Testis (tissue), 3 donors: Measurements from ENCODE around the gene RNF224. TPM values are rescaled to one million over a fixed set of nuclear protein-coding genes. Genes with fewer than 3 reads are reported as not detected.
A peak's percentile ranks its signal among the peaks of the same experiment; 100 is the strongest.

ENCODE experiments used
- DNase-seq: peaks from one replicate; pipeline ENCODE4 v3.0.0-alpha.2; 2019
- H3K27ac ChIP-seq, 2 donors: fragments of 200-600 bp; sonication (generic); one replicate each; pipeline ENCODE4 v1.5.1; 2019
- H3K27me3 ChIP-seq: fragments of 200-600 bp; sonication (generic); one replicate; pipeline ENCODE4 v1.5.1; 2019
- H3K36me3 ChIP-seq: fragments of 200-600 bp; sonication (generic); one replicate; pipeline ENCODE4 v1.5.1; 2017; ENCODE audit warnings: low read depth; ENCODE audit errors: missing control alignments
- H3K4me1 ChIP-seq: fragments of 200-600 bp; sonication (generic); one replicate; pipeline ENCODE4 v1.5.1; 2019
- H3K4me3 ChIP-seq, 2 donors: fragments of 200-600 bp; sonication (generic); one replicate each; pipeline ENCODE4 v1.5.1; 2017 to 2019
- H3K9me3 ChIP-seq: fragments of 200-600 bp; sonication (generic); one replicate; pipeline ENCODE4 v1.5.1; 2017
- POLR2A ChIP-seq: fragments of 450-650 bp; IDR thresholded peaks from one replicate; pipeline ENCODE4 v1.6.1; 2017; ENCODE audit warnings: antibody characterized with exemption, mild to moderate bottlenecking, moderate library complexity
- WGBS, 2 donors: methylation state at CpG; one replicate each; pipeline ENCODE4 v1.1.5; 2018; 5-methylcytosine and 5-hydroxymethylcytosine counted together
- intact Hi-C: fragments of 100-400 bp; cut with DNase I; formaldehyde crosslinking; loops from one replicate; pipeline ENCODE4 v1.15.1; 2023; ENCODE audit warnings: low total_unique reads
- polyA plus RNA-seq: library from polyadenylated mRNA; stranded (reverse); fragments of 350-450 nt; fragmentation: Illumina TruSeq; extraction: RNeasy Lipid Tissue Mini Kit (QIAGEN cat#74804); gene quantifications from one replicate; pipeline ENCODE4 v1.2.3, GENCODE V29; 2014; ENCODE audit warnings: low read depth, low replicate concordance; ENCODE audit not compliant: insufficient read depth
- total RNA-seq, 2 donors: library from RNA; depleted of rRNA; stranded (reverse); fragments of >200 nt; gene quantifications; one replicate each; pipeline ENCODE4 v1.2.3, GENCODE V29; 2016
- TF ChIP-seq, protein P1 (sequence below), 3 experiments: fragments of 450-650 bp in 2 of 3; fragments of 200-600 bp in 1 of 3; sonication (generic) in 1 of 3; IDR thresholded peaks; one replicate each; pipeline ENCODE4 v1.5.1; 2016 to 2019; ENCODE audit warnings: antibody characterized with exemption in 3 of 3, mild to moderate bottlenecking in 2 of 3, moderate library complexity in 1 of 3

RNF224 gene
- total and polyA plus RNA-seq, 3 donors from 2014 or later, result 0.17 to 0.71 (median 0.37) TPM

DNA sequence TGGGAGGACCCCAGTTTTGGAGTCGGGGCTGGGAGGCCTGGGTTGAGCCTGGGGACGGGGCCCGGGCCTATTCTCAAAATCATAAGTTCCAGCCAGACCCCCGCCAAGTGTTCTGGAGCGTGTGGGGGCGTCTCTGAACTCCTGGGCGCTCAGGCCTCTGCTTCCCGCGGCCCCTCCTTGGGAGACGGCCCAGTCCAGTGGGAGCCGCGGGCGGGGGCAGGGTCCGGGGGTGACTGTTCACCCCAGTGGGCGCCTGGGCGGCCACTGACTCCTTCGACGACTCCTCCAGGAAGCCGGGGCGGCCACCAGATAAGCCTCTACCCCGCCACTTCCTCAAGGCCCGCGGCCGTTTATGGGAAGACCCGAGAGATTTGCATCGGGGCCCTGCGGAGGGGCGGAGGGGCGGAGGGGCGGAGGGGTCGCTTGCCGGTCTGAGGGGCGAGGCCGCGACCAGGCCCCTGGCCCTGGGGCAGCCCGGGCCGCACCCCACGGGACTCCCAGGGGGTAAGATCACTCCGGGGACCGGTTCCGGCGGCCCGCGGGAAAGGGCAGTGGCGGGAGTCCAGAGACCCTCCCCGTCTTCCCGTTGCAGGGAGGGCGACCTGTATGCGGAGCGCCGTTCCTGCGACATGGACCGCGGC, 50.9 kb downstream of the RNF224 start:
- Histone ChIP-seq H3K36me3 (no peaks in the 10 kb centered on the region), H3K4me3 (peak overlapping the region; percentile 40 to 59), H3K27ac (peak overlapping the region; percentile 78 to 89), H3K4me1 (peaks cover 12% of the 10 kb centered on the region), H3K27me3 (no peaks in the 10 kb centered on the region), H3K9me3 (no peaks in the 10 kb centered on the region)
- WGBS, 2 donors, result 11 to 20% methylated on average over 3 to 44 of the region's 54 CpGs
- no peak for TF ChIP-seq POLR2A
- TF ChIP-seq, protein P1, sequence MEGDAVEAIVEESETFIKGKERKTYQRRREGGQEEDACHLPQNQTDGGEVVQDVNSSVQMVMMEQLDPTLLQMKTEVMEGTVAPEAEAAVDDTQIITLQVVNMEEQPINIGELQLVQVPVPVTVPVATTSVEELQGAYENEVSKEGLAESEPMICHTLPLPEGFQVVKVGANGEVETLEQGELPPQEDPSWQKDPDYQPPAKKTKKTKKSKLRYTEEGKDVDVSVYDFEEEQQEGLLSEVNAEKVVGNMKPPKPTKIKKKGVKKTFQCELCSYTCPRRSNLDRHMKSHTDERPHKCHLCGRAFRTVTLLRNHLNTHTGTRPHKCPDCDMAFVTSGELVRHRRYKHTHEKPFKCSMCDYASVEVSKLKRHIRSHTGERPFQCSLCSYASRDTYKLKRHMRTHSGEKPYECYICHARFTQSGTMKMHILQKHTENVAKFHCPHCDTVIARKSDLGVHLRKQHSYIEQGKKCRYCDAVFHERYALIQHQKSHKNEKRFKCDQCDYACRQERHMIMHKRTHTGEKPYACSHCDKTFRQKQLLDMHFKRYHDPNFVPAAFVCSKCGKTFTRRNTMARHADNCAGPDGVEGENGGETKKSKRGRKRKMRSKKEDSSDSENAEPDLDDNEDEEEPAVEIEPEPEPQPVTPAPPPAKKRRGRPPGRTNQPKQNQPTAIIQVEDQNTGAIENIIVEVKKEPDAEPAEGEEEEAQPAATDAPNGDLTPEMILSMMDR (IDR thresholded peaks at IDR 0.05), result no peak
- DNase-seq, result no peak
- intact Hi-C loops, result no loop called here

Other genes with a start within 250 kb of the RNF224 start
Only the 30 nearest of the 32 such genes appear.
- gene PAXX, start 235.1 kb upstream of the RNF224 start, total RNA-seq, result 10 to 100 TPM; 47.8 to 56.6 TPM
- gene PAXX, start 235.1 kb upstream of the RNF224 start, polyA plus RNA-seq, result 25.9 TPM
- 1 to 10 TPM; 1.8 to 1.9 TPM for gene CLIC3, start 230.9 kb upstream of the RNF224 start, total RNA-seq
- 2.8 TPM for gene CLIC3, start 230.9 kb upstream of the RNF224 start, polyA plus RNA-seq
- 10 to 100 TPM; 56.0 to 65.5 TPM for gene ABCA2, start 199.3 kb upstream of the RNF224 start, total RNA-seq
- gene ABCA2, start 199.3 kb upstream of the RNF224 start, polyA plus RNA-seq, result 33.6 TPM
- gene FUT7, start 195.4 kb upstream of the RNF224 start, total RNA-seq, result under 1 TPM; 0.06 to 0.24 TPM
- gene FUT7, start 195.4 kb upstream of the RNF224 start, polyA plus RNA-seq, result 0.24 TPM
- gene NPDC1, start 181.3 kb upstream of the RNF224 start, total RNA-seq, result 100 to 1,000 TPM in 1 of 2 donors, 10 to 100 TPM in 1; 75.9 to 103 TPM
- gene NPDC1, start 181.3 kb upstream of the RNF224 start, polyA plus RNA-seq, result 47.7 TPM
- 1 to 10 TPM; 5.7 to 9.6 TPM for gene ENTPD2, start 173.4 kb upstream of the RNF224 start, total RNA-seq
- 8.5 TPM for gene ENTPD2, start 173.4 kb upstream of the RNF224 start, polyA plus RNA-seq
- gene SAPCD2, start 156.9 kb upstream of the RNF224 start, total RNA-seq, result 1 to 10 TPM; 1.4 to 1.7 TPM
- 0.78 TPM for gene SAPCD2, start 156.9 kb upstream of the RNF224 start, polyA plus RNA-seq
- gene UAP1L1, start 150.0 kb upstream of the RNF224 start, total RNA-seq, result 10 to 100 TPM in 1 of 2 donors, 1 to 10 TPM in 1; 7.2 to 10.1 TPM
- gene UAP1L1, start 150.0 kb upstream of the RNF224 start, polyA plus RNA-seq, result 6.9 TPM
- 100 to 1,000 TPM; 122 to 124 TPM for gene MAN1B1, start 140.5 kb upstream of the RNF224 start, total RNA-seq
- 62.2 TPM for gene MAN1B1, start 140.5 kb upstream of the RNF224 start, polyA plus RNA-seq
- gene DPP7, start 112.8 kb upstream of the RNF224 start, total RNA-seq, result 100 to 1,000 TPM; 207 to 215 TPM
- gene DPP7, start 112.8 kb upstream of the RNF224 start, polyA plus RNA-seq, result 242 TPM
- gene GRIN1, start 88.3 kb upstream of the RNF224 start, total RNA-seq, result 1 to 10 TPM; 1.5 to 3.8 TPM
- gene GRIN1, start 88.3 kb upstream of the RNF224 start, polyA plus RNA-seq, result 0.79 TPM
- 1 to 10 TPM; 2.4 to 5.1 TPM for gene LRRC26, start 57.5 kb upstream of the RNF224 start, total RNA-seq
- not detected for gene LRRC26, start 57.5 kb upstream of the RNF224 start, polyA plus RNA-seq
- gene TMEM210, start 55.4 kb upstream of the RNF224 start, total RNA-seq, result 10 to 100 TPM; 19.8 to 37.9 TPM
- gene TMEM210, start 55.4 kb upstream of the RNF224 start, polyA plus RNA-seq, result 83.2 TPM
- 10 to 100 TPM; 91.0 to 98.5 TPM for gene ANAPC2, start 38.9 kb upstream of the RNF224 start, total RNA-seq
- 80.6 TPM for gene ANAPC2, start 38.9 kb upstream of the RNF224 start, polyA plus RNA-seq
- 100 to 1,000 TPM; 134 to 137 TPM for gene SSNA1, start 38.8 kb upstream of the RNF224 start, total RNA-seq
- gene SSNA1, start 38.8 kb upstream of the RNF224 start, polyA plus RNA-seq, result 211 TPM
- gene TPRN, start 26.8 kb upstream of the RNF224 start, total RNA-seq, result 10 to 100 TPM; 25.9 to 35.2 TPM
- gene TPRN, start 26.8 kb upstream of the RNF224 start, polyA plus RNA-seq, result 17.2 TPM
- gene TMEM203, start 21.9 kb upstream of the RNF224 start, total RNA-seq, result 10 to 100 TPM; 48.0 to 51.2 TPM
- 36.3 TPM for gene TMEM203, start 21.9 kb upstream of the RNF224 start, polyA plus RNA-seq
- gene NDOR1, start 21.8 kb upstream of the RNF224 start, total RNA-seq, result 10 to 100 TPM; 27.5 to 29.1 TPM
- gene NDOR1, start 21.8 kb upstream of the RNF224 start, polyA plus RNA-seq, result 21.9 TPM
- 1 to 10 TPM; 3.0 to 4.1 TPM for gene RNF208, start 5.3 kb upstream of the RNF224 start, total RNA-seq
- gene RNF208, start 5.3 kb upstream of the RNF224 start, polyA plus RNA-seq, result 7.7 TPM
- 1 to 10 TPM; 3.7 to 5.6 TPM for gene CYSRT1, start 2.3 kb upstream of the RNF224 start, total RNA-seq
- 3.0 TPM for gene CYSRT1, start 2.3 kb upstream of the RNF224 start, polyA plus RNA-seq
- gene SLC34A3, start 3.4 kb downstream of the RNF224 start, total RNA-seq, result under 1 TPM; 0.24 to 0.25 TPM
- 0.15 TPM for gene SLC34A3, start 3.4 kb downstream of the RNF224 start, polyA plus RNA-seq
- 100 to 1,000 TPM; 856 to 940 TPM for gene TUBB4B, start 13.8 kb downstream of the RNF224 start, total RNA-seq
- 1,777 TPM for gene TUBB4B, start 13.8 kb downstream of the RNF224 start, polyA plus RNA-seq
- gene STPG3, start 23.8 kb downstream of the RNF224 start, total RNA-seq, result 10 to 100 TPM; 14.6 to 34.1 TPM
- gene STPG3, start 23.8 kb downstream of the RNF224 start, polyA plus RNA-seq, result 58.9 TPM
- gene NELFB, start 27.8 kb downstream of the RNF224 start, total RNA-seq, result 10 to 100 TPM; 60.9 to 76.7 TPM
- 55.0 TPM for gene NELFB, start 27.8 kb downstream of the RNF224 start, polyA plus RNA-seq
- 1 to 10 TPM; 3.4 to 4.5 TPM for gene TOR4A, start 50.2 kb downstream of the RNF224 start, total RNA-seq
- gene TOR4A, start 50.2 kb downstream of the RNF224 start, polyA plus RNA-seq, result 2.1 TPM
- 10 to 100 TPM; 14.4 to 40.6 TPM for gene NRARP, start 74.8 kb downstream of the RNF224 start, total RNA-seq
- 5.2 TPM for gene NRARP, start 74.8 kb downstream of the RNF224 start, polyA plus RNA-seq
- 10 to 100 TPM; 15.5 to 24.5 TPM for gene EXD3, start 195.7 kb downstream of the RNF224 start, total RNA-seq
- gene EXD3, start 195.7 kb downstream of the RNF224 start, polyA plus RNA-seq, result 8.9 TPM
- 1 to 10 TPM; 4.6 to 8.0 TPM for gene NOXA1, start 195.9 kb downstream of the RNF224 start, total RNA-seq
- gene NOXA1, start 195.9 kb downstream of the RNF224 start, polyA plus RNA-seq, result 2.5 TPM
- 1 to 10 TPM; 2.0 to 2.2 TPM for gene ENTPD8, start 213.9 kb downstream of the RNF224 start, total RNA-seq
- 0.37 TPM for gene ENTPD8, start 213.9 kb downstream of the RNF224 start, polyA plus RNA-seq
- gene NSMF, start 231.8 kb downstream of the RNF224 start, total RNA-seq, result 100 to 1,000 TPM in 1 of 2 donors, 10 to 100 TPM in 1; 81.7 to 105 TPM
- gene NSMF, start 231.8 kb downstream of the RNF224 start, polyA plus RNA-seq, result 42.5 TPM